ENCODE measurements around the gene ABCA8. TPM values are rescaled to one million over a fixed set of nuclear protein-coding genes. Genes with fewer than 3 reads are reported as not detected.

The ABCA8 gene
- total RNA-seq, 1 experiment from 2014 or later, result 0.15 TPM

GRCh38 chr17:68941761-68942160, 13.4 kb downstream of the ABCA8 start (continued):
- no peak for TF ChIP-seq PRDM15 (CRISPR knock-in tag; IDR thresholded peaks at IDR 0.05)

GRCh38 chr17:68939195-68939594, 16.0 kb downstream of the ABCA8 start:
- ATAC-seq, result no peak
- Mint-ChIP-seq H3K4me3 (no peak overlapping the region), H3K27ac (no peak overlapping the region), H3K27me3 (ENCODE audit: low read depth) (no peaks in the 10 kb centered on the region), H3K9me3 (peaks cover 6% of the 10 kb centered on the region), H3K36me3 (no peaks in the 10 kb centered on the region), H3K4me1 (no peaks in the 10 kb centered on the region)
- no peak for DNase-seq (ENCODE audit: low spot score)
- ChIA-PET POLR2A (no interaction called here), CTCF (interaction anchor here (0.9 kb wide), 1 partner anchor 168 kb away, joined by 4 read pairs; no protein-coding TSS in a partner anchor)
- TF ChIP-seq ZNF317 (CRISPR knock-in tag; IDR thresholded peaks at IDR 0.05; ENCODE audit: borderline replicate concordance, low read depth), result no peak
- no peak for TF ChIP-seq GRHL2 (CRISPR knock-in tag; IDR thresholded peaks at IDR 0.05; ENCODE audit: insufficient replicate concordance, severe bottlenecking)
- TF ChIP-seq ZBTB43 (CRISPR knock-in tag; IDR thresholded peaks at IDR 0.05), result no peak
- TF ChIP-seq ZNF281 (CRISPR knock-in tag; IDR thresholded peaks at IDR 0.05), result no peak
- TF ChIP-seq ERG (CRISPR knock-in tag; IDR thresholded peaks at IDR 0.05), result no peak
- no peak for TF ChIP-seq TEAD1 (CRISPR knock-in tag; IDR thresholded peaks at IDR 0.05)
- no peak for TF ChIP-seq GABPB1 (CRISPR knock-in tag; IDR thresholded peaks at IDR 0.05)
- TF ChIP-seq HMGXB4 (CRISPR knock-in tag; IDR thresholded peaks at IDR 0.05), result no peak
- TF ChIP-seq CBFB (CRISPR knock-in tag; IDR thresholded peaks at IDR 0.05; ENCODE audit: low read depth), result no peak
- TF ChIP-seq E2F1 (CRISPR knock-in tag; IDR thresholded peaks at IDR 0.05), result no peak
- TF ChIP-seq PREB (CRISPR knock-in tag; IDR thresholded peaks at IDR 0.05; ENCODE audit: borderline replicate concordance), result no peak
- TF ChIP-seq SMAD3 (CRISPR knock-in tag; IDR thresholded peaks at IDR 0.05; ENCODE audit: borderline replicate concordance), result no peak
